Neuronal stem cell (in vitro differentiated cells): ENCODE results near the gene TAOK3.

Experiments
- DNase-seq: peaks from one replicate; pipeline ENCODE4 v3.0.0-alpha.2; 2013; ENCODE audit warnings: low spot score
- H2AFZ ChIP-seq: one replicate; pipeline ENCODE4 v1.6.1; 2013; ENCODE audit warnings: mild to moderate bottlenecking, low read length, inconsistent platforms
- H2AK5ac ChIP-seq: 2 replicates; pipeline ENCODE4 v1.6.1; 2013; ENCODE audit warnings: low read depth, mild to moderate bottlenecking, inconsistent platforms, low read length, moderate library complexity, mixed read lengths
- H2BK120ac ChIP-seq: 2 replicates; pipeline ENCODE4 v1.6.1; 2013; ENCODE audit warnings: low read depth, mild to moderate bottlenecking, inconsistent platforms, low read length, moderate library complexity, mixed read lengths
- H2BK12ac ChIP-seq: one replicate; pipeline ENCODE4 v1.6.1; 2013; ENCODE audit warnings: low read length, inconsistent platforms
- H2BK15ac ChIP-seq: 2 replicates; pipeline ENCODE4 v1.6.1; 2013; ENCODE audit warnings: mild to moderate bottlenecking, low read length, inconsistent platforms, mixed read lengths
- H2BK5ac ChIP-seq: one replicate; pipeline ENCODE4 v1.6.1; 2013; ENCODE audit warnings: inconsistent platforms, mild to moderate bottlenecking, low read length, moderate library complexity
- H3K14ac ChIP-seq: one replicate; pipeline ENCODE4 v1.6.1; 2013; ENCODE audit warnings: low read length, inconsistent platforms
- H3K18ac ChIP-seq: 2 replicates; pipeline ENCODE4 v1.6.1; 2013; ENCODE audit warnings: low read length, inconsistent platforms
- H3K23ac ChIP-seq: 2 replicates; pipeline ENCODE4 v1.6.1; 2013; ENCODE audit warnings: low read depth, mild to moderate bottlenecking, mixed read lengths, low read length, inconsistent platforms; ENCODE audit not compliant: poor library complexity
- H3K27ac ChIP-seq: replicated peaks from 3 replicates; pipeline ENCODE4 v1.5.1; 2013; ENCODE audit warnings: low read length, inconsistent platforms
- H3K27me3 ChIP-seq, 3 experiments: 2 replicates each; pipeline ENCODE4 v1.6.1; 2013; ENCODE audit warnings: low read length in 3 of 3, mild to moderate bottlenecking in 2 of 3, inconsistent platforms in 1 of 3, low read depth in 1 of 3, mixed read lengths in 1 of 3, moderate library complexity in 1 of 3; ENCODE audit not compliant: control insufficient read depth in 3 of 3, insufficient read depth in 3 of 3
- H3K36me3 ChIP-seq, 2 donors: replicated peaks in 1 of 2; 2 replicates each; pipeline ENCODE4 v1.6.1; 2013; ENCODE audit warnings: low read length in 2 of 2; ENCODE audit not compliant: control insufficient read depth in 2 of 2, insufficient read depth in 2 of 2
- H3K4ac ChIP-seq: 2 replicates; pipeline ENCODE4 v1.6.1; 2013; ENCODE audit warnings: inconsistent platforms, mild to moderate bottlenecking, low read length, moderate library complexity
- H3K4me1 ChIP-seq, 2 donors: 1 replicate in 1 of 2; 2 replicates in 1 of 2; pipeline ENCODE4 v1.6.1; 2013; ENCODE audit warnings: low read length in 2 of 2, low read depth in 1 of 2; ENCODE audit not compliant: control insufficient read depth in 2 of 2, insufficient read depth in 1 of 2
- H3K4me2 ChIP-seq: one replicate; pipeline ENCODE4 v1.6.1; 2013; ENCODE audit warnings: mild to moderate bottlenecking, low read length, inconsistent platforms; ENCODE audit not compliant: insufficient read depth, poor library complexity, severe bottlenecking
- H3K4me3 ChIP-seq, 2 donors: 2 replicates each; pipeline ENCODE4 v1.5.1; 2013; ENCODE audit warnings: low read length in 2 of 2, mild to moderate bottlenecking in 2 of 2, inconsistent platforms in 1 of 2, moderate library complexity in 1 of 2
- H3K79me1 ChIP-seq: one replicate; pipeline ENCODE4 v1.6.1; 2013; ENCODE audit warnings: low read depth, mild to moderate bottlenecking, inconsistent platforms, low read length, moderate library complexity
- H3K9ac ChIP-seq: one replicate; pipeline ENCODE4 v1.6.1; 2013; ENCODE audit warnings: mild to moderate bottlenecking, low read depth, low read length, inconsistent platforms; ENCODE audit not compliant: poor library complexity
- H3K9me3 ChIP-seq, 2 donors: replicated peaks in 1 of 2; 2 replicates each; pipeline versions ENCODE3 to v1.6.1; 2013; ENCODE audit warnings: low read length in 2 of 2, mild to moderate bottlenecking in 2 of 2, inconsistent platforms in 1 of 2, low read depth in 1 of 2, mixed read lengths in 1 of 2, moderate library complexity in 1 of 2; ENCODE audit not compliant: control insufficient read depth in 2 of 2, insufficient read depth in 1 of 2
- H4K8ac ChIP-seq: one replicate; pipeline ENCODE4 v1.6.1; 2013; ENCODE audit warnings: low read depth, mild to moderate bottlenecking, inconsistent platforms, low read length, moderate library complexity
- H4K91ac ChIP-seq: one replicate; pipeline ENCODE4 v1.6.1; 2013; ENCODE audit warnings: low read length, low read depth, mild to moderate bottlenecking, inconsistent platforms; ENCODE audit not compliant: poor library complexity
- WGBS, 2 donors: extraction: QIAGEN DNeasy Blood & Tissue Kit; methylation state at CpG; one replicate each; pipeline ENCODE4 v1.1.7; 2013; ENCODE audit warnings: missing lambda C conversion rate in 2 of 2, mixed read lengths in 1 of 2; ENCODE audit not compliant: insufficient read length in 2 of 2, insufficient replicate concordance in 1 of 2; ENCODE audit errors: extremely low coverage in 2 of 2; 5-methylcytosine and 5-hydroxymethylcytosine counted together

Gene TAOK3

GRCh38 chr12:118358008-118358359, 14.7 kb downstream of the TAOK3 start:
- Histone ChIP-seq H2BK5ac (no peak overlapping the region), H2BK15ac (no peak overlapping the region), H3K27ac (no peak overlapping the region), H2AFZ (no peak overlapping the region), H3K4me2 (no peak overlapping the region), H3K14ac (no peak overlapping the region), H3K23ac (no peak overlapping the region), H3K4me3 (no peak overlapping the region), H2BK120ac (no peak overlapping the region), H3K9ac (no peak overlapping the region), H3K18ac (no peak overlapping the region), H3K9me3 (no peaks in the 10 kb centered on the region), H3K27me3 (no peaks in the 10 kb centered on the region), H2BK12ac (no peak overlapping the region), H2AK5ac (no peak overlapping the region), H3K36me3 (no peaks in the 10 kb centered on the region), H3K79me1 (no peaks in the 10 kb centered on the region), H4K8ac (no peak overlapping the region), H3K4me1 (no peaks in the 10 kb centered on the region), H4K91ac (no peak overlapping the region), H3K4ac (no peak overlapping the region)
- no peak for DNase-seq
- WGBS, 2 donors = no CpG with 5 or more reads among the region's 1 CpG

- H3K36me3 ChIP-seq = no peaks in the 10 kb centered on the region
- no peak overlapping the region for H3K18ac ChIP-seq
- H2AFZ ChIP-seq = peak overlapping the region; percentile 16
- no peaks in the 10 kb centered on the region for H3K4me1 ChIP-seq
- no CpG with 5 or more reads among the region's 7 CpGs for WGBS, 2 donors
- H3K27me3 ChIP-seq = no peaks in the 10 kb centered on the region
- no peak overlapping the region for H3K4me3 ChIP-seq
- H3K9me3 ChIP-seq = no peaks in the 10 kb centered on the region
- no peak for DNase-seq
- H3K4me2 ChIP-seq = no peak overlapping the region
- no peak overlapping the region for H4K8ac ChIP-seq
- H2BK12ac ChIP-seq = no peak overlapping the region
- H3K9ac ChIP-seq = no peak overlapping the region
- no peak overlapping the region for H2BK15ac ChIP-seq
- no peak overlapping the region for H3K23ac ChIP-seq
- no peak overlapping the region for H3K27ac ChIP-seq
- H2BK120ac ChIP-seq = no peak overlapping the region
- H3K4ac ChIP-seq = no peak overlapping the region
- H3K79me1 ChIP-seq = no peaks in the 10 kb centered on the region
- H2BK5ac ChIP-seq = no peak overlapping the region
- H3K14ac ChIP-seq = no peak overlapping the region
- no peak overlapping the region for H2AK5ac ChIP-seq
- no peak overlapping the region for H4K91ac ChIP-seq
Observed at GRCh38 chr12:118357257-118358007, 15.3 kb downstream of the TAOK3 start.

GRCh38 chr12:118356809-118357256, 15.9 kb downstream of the TAOK3 start:
- H4K91ac ChIP-seq = no peak overlapping the region
- H3K4ac ChIP-seq = no peak overlapping the region
- H3K23ac ChIP-seq = no peak overlapping the region
- H2BK120ac ChIP-seq = no peak overlapping the region
- no peaks in the 10 kb centered on the region for H3K27me3 ChIP-seq
- H4K8ac ChIP-seq = no peak overlapping the region
- DNase-seq = no peak
- H3K14ac ChIP-seq = no peak overlapping the region
- H2AK5ac ChIP-seq = no peak overlapping the region
- H2BK5ac ChIP-seq = no peak overlapping the region
- H2AFZ ChIP-seq = no peak overlapping the region
- no peaks in the 10 kb centered on the region for H3K4me1 ChIP-seq
- no peak overlapping the region for H3K4me2 ChIP-seq
- H3K9ac ChIP-seq = no peak overlapping the region
- H2BK15ac ChIP-seq = no peak overlapping the region
- H3K9me3 ChIP-seq = no peaks in the 10 kb centered on the region
- H2BK12ac ChIP-seq = no peak overlapping the region
- H3K79me1 ChIP-seq = no peaks in the 10 kb centered on the region
- WGBS, 2 donors = no CpG with 5 or more reads among the region's 1 CpG
- H3K36me3 ChIP-seq = no peaks in the 10 kb centered on the region
- H3K4me3 ChIP-seq = no peak overlapping the region
- no peak overlapping the region for H3K18ac ChIP-seq
- H3K27ac ChIP-seq = no peak overlapping the region

- H3K27ac ChIP-seq = no peak overlapping the region
- H4K91ac ChIP-seq = no peak overlapping the region
- no peak overlapping the region for H3K4me3 ChIP-seq
- H3K36me3 ChIP-seq = no peaks in the 10 kb centered on the region
- H3K23ac ChIP-seq = no peak overlapping the region
- H2BK5ac ChIP-seq = no peak overlapping the region
- no peak overlapping the region for H2BK120ac ChIP-seq
- no peak overlapping the region for H3K4ac ChIP-seq
- no peak overlapping the region for H2AK5ac ChIP-seq
- no peak overlapping the region for H2AFZ ChIP-seq
- no peaks in the 10 kb centered on the region for H3K9me3 ChIP-seq
- H4K8ac ChIP-seq = no peak overlapping the region
- H3K4me1 ChIP-seq = no peaks in the 10 kb centered on the region
- H3K79me1 ChIP-seq = no peaks in the 10 kb centered on the region
- no peak for DNase-seq
- H2BK12ac ChIP-seq = no peak overlapping the region
- no peak overlapping the region for H3K18ac ChIP-seq
- no peak overlapping the region for H2BK15ac ChIP-seq
- H3K14ac ChIP-seq = no peak overlapping the region
- no CpG with 5 or more reads among the region's 1 CpG for WGBS, 2 donors
- H3K4me2 ChIP-seq = no peak overlapping the region
- H3K9ac ChIP-seq = no peak overlapping the region
- no peaks in the 10 kb centered on the region for H3K27me3 ChIP-seq
Observed at GRCh38 chr12:118355843-118356242, 16.9 kb downstream of the TAOK3 start.
